HG03558 (cell line): Measurements from ENCODE around the gene TMEM125.

Experiments used
- ATAC-seq: cut with Tn5 transposase; IDR thresholded peaks from one replicate; pipeline ENCODE4 v1.9.1; 2021; ENCODE audit warnings: moderate number of reproducible peaks; ENCODE audit not compliant: unreplicated experiment; ENCODE audit errors: extremely low read depth

The TMEM125 gene

GRCh38 chr1:43306688-43307457 lies 37.1 kb downstream of the TMEM125 start:
- ATAC-seq: no peak

- no peak for ATAC-seq
These were observed 37.8 kb downstream of the TMEM125 start for GRCh38 chr1:43307458-43308158.

- no peak for ATAC-seq
These were observed 39.0 kb downstream of the TMEM125 start for GRCh38 chr1:43308635-43309404.

- ATAC-seq: no peak
These were observed 39.7 kb downstream of the TMEM125 start for GRCh38 chr1:43309405-43310025.

- no peak for ATAC-seq
These were observed 41.7 kb downstream of the TMEM125 start for GRCh38 chr1:43311521-43311920.

- no peak for ATAC-seq
These were observed 42.4 kb downstream of the TMEM125 start for GRCh38 chr1:43312212-43312623.

- ATAC-seq: no peak
These were observed 43.1 kb downstream of the TMEM125 start for GRCh38 chr1:43312663-43313515.

GRCh38 chr1:43313771-43314170 lies 44.0 kb downstream of the TMEM125 start:
- ATAC-seq: no peak

GRCh38 chr1:43314233-43314632 lies 44.5 kb downstream of the TMEM125 start:
- no peak for ATAC-seq

GRCh38 chr1:43315481-43315880 lies 45.7 kb downstream of the TMEM125 start:
- ATAC-seq: no peak

- ATAC-seq: no peak
These were observed 46.4 kb downstream of the TMEM125 start for GRCh38 chr1:43315963-43316737.

- ATAC-seq: no peak
These were observed 47.1 kb downstream of the TMEM125 start for GRCh38 chr1:43316738-43317520.

- ATAC-seq: no peak
These were observed 48.2 kb downstream of the TMEM125 start for GRCh38 chr1:43317817-43318471.

GRCh38 chr1:43318831-43319230 lies 49.0 kb downstream of the TMEM125 start:
- ATAC-seq: no peak

GRCh38 chr1:43319288-43319687 lies 49.5 kb downstream of the TMEM125 start:
- ATAC-seq: no peak

- no peak for ATAC-seq
These were observed 50.0 kb downstream of the TMEM125 start for GRCh38 chr1:43319766-43320165.

- no peak for ATAC-seq
These were observed 51.6 kb downstream of the TMEM125 start for GRCh38 chr1:43321331-43321891.
